Posterior cingulate gyrus (tissue), 11 donors: ENCODE data around the gene MAGOHB.
"Not testable (repeated sequence)": the region's sequence is repeated elsewhere in the genome, so short reads cannot be mapped to it uniquely, and the experiment has no call there.

Experiments used
- DNase-seq, 10 donors: peaks; one replicate each; pipeline versions ENCODE4 v3.0.0 to v3.0.0-alpha.2; 2020 to 2021; ENCODE audit warnings: mixed read lengths in 3 of 10
- intact Hi-C: fragments of 100-400 bp; cut with DNase I; formaldehyde crosslinking; loops from one replicate; pipeline ENCODE4 v1.15.1; 2023

The MAGOHB gene

GRCh38 chr12:10614056-10614370 lies 604 bp upstream of the MAGOHB start:
- no peak for DNase-seq
- intact Hi-C loops = loop anchor here (5.0 kb wide), 1 partner anchor 108 kb away; the partner anchor contains the start of gene YBX3

- intact Hi-C loops = loop anchor here (5.0 kb wide), 1 partner anchor 109 kb away; the partner anchor contains the start of gene YBX3
- DNase-seq = peak in 1 of 10 donors; percentile 47
These were observed 443 bp downstream of the MAGOHB start for GRCh38 chr12:10612984-10613348.

- peak in 1 of 10 donors; percentile 24 for DNase-seq
- intact Hi-C loops = loop anchor here (5.0 kb wide), 1 partner anchor 110 kb away; the partner anchor contains the start of gene YBX3
These were observed 1.3 kb downstream of the MAGOHB start for GRCh38 chr12:10612110-10612509.

GRCh38 chr12:10611258-10611657 lies 2.2 kb downstream of the MAGOHB start:
- DNase-seq = not testable (repeated sequence)
- intact Hi-C loops = loop anchor here (5.0 kb wide), 1 partner anchor 111 kb away; the partner anchor contains the start of gene YBX3

- intact Hi-C loops = loop anchor here (5.0 kb wide), 1 partner anchor 112 kb away; the partner anchor contains the start of gene YBX3
- DNase-seq = no peak
These were observed 3.2 kb downstream of the MAGOHB start for GRCh38 chr12:10610188-10610587.

GRCh38 chr12:10607885-10608458 lies 5.4 kb downstream of the MAGOHB start:
- DNase-seq = no peak
- intact Hi-C loops = no loop called here

GRCh38 chr12:10601860-10602259 lies 11.5 kb downstream of the MAGOHB start:
- intact Hi-C loops = no loop called here
- no peak for DNase-seq

GRCh38 chr12:10600988-10601387 lies 12.4 kb downstream of the MAGOHB start:
- intact Hi-C loops = no loop called here

GRCh38 chr12:10595881-10596280 lies 17.5 kb downstream of the MAGOHB start:
- intact Hi-C loops = no loop called here
- no peak for DNase-seq

More at GRCh38 chr12:10600988-10601387, 12.4 kb downstream of the MAGOHB start:
- no peak for DNase-seq

- intact Hi-C loops = no loop called here
- DNase-seq = no peak
These were observed 22.4 kb downstream of the MAGOHB start for GRCh38 chr12:10590966-10591365.

GRCh38 chr12:10584415-10584814 lies 29.0 kb downstream of the MAGOHB start:
- intact Hi-C loops = no loop called here
- no peak for DNase-seq

GRCh38 chr12:10582704-10583103 lies 30.7 kb downstream of the MAGOHB start:
- intact Hi-C loops = no loop called here
- DNase-seq = no peak

GRCh38 chr12:10582133-10582532 lies 31.3 kb downstream of the MAGOHB start:
- intact Hi-C loops, DNase-seq: not testable (repeated sequence)

GRCh38 chr12:10574307-10574706 lies 39.1 kb downstream of the MAGOHB start:
- no peak for DNase-seq
- intact Hi-C loops = no loop called here

GRCh38 chr12:10572021-10572490 lies 41.4 kb downstream of the MAGOHB start:
- DNase-seq, intact Hi-C loops: not testable (repeated sequence)

- no peak for DNase-seq
These were observed 42.3 kb downstream of the MAGOHB start for GRCh38 chr12:10571141-10571540.

GRCh38 chr12:10567813-10568212 lies 45.6 kb downstream of the MAGOHB start:
- intact Hi-C loops = no loop called here
- no peak for DNase-seq

More at GRCh38 chr12:10571141-10571540, 42.3 kb downstream of the MAGOHB start:
- intact Hi-C loops = no loop called here

- no peak for DNase-seq
- intact Hi-C loops = loop anchor here (2.0 kb wide), 1 partner anchor 327 kb away; no protein-coding TSS in a partner anchor
These were observed 49.4 kb downstream of the MAGOHB start for GRCh38 chr12:10563966-10564365.

- intact Hi-C loops = loop anchor here (2.0 kb wide), 1 partner anchor 326 kb away; no protein-coding TSS in a partner anchor
- no peak for DNase-seq
These were observed 50.4 kb downstream of the MAGOHB start for GRCh38 chr12:10563002-10563401.

- peak in 1 of 10 donors; percentile 14 for DNase-seq
- intact Hi-C loops = loop anchor here (1.0 to 2.0 kb wide), 2 partner anchors 231 to 326 kb away; no protein-coding TSS in a partner anchor
These were observed 51.0 kb downstream of the MAGOHB start for GRCh38 chr12:10562306-10562933.

- no peak for DNase-seq
- intact Hi-C loops = no loop called here
These were observed 54.2 kb downstream of the MAGOHB start for GRCh38 chr12:10559244-10559643.

GRCh38 chr12:10558789-10559188 lies 54.6 kb downstream of the MAGOHB start:
- intact Hi-C loops = loop anchor here (1.0 kb wide), 1 partner anchor 314 kb away; no protein-coding TSS in a partner anchor
- no peak for DNase-seq
